ENCODE data around the gene EFHB.
A peak's percentile ranks its signal among the peaks of the same experiment; 100 is the strongest.
"Not testable (repeated sequence)": the region's sequence is repeated elsewhere in the genome, so short reads cannot be mapped to it uniquely, and the experiment has no call there.

The EFHB gene

DNA sequence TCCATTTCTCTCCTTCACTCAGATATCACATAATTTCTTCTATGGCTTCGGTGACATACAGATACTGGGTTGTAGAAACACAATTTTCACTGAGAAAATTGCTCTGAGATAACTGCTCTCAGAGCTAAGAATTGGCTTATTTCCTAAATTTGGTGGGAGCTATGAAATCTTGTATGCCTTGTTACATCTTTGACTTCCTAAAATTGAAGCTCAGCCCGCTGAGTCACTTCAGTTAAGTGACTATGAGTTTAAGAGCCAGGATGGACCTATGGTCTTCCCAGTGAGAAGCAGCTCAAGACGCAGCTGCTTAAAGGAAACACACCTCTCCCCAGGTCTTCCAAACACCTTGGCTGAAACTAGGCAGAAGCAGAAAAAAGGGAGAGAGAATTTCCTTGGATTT lies 56.4 kb downstream of the EFHB start:
- no peak overlapping the region for H2AK5ac ChIP-seq (ENCODE audit: low read length, severe bottlenecking)
- H4K91ac ChIP-seq (ENCODE audit: low read length), result no peak overlapping the region
- H2AFZ ChIP-seq (ENCODE audit: low read depth, low read length), result no peak overlapping the region
- no peak overlapping the region for H2BK5ac ChIP-seq (ENCODE audit: low read depth, low read length, poor library complexity, severe bottlenecking)
- no peak overlapping the region for H3K27ac ChIP-seq (ENCODE audit: low read length, poor library complexity, severe bottlenecking)
- no peaks in the 10 kb centered on the region for H3K27me3 ChIP-seq (ENCODE audit: control insufficient read depth in 1 of 2, insufficient read depth in 1 of 2, low read length in 2 of 2)
- no peaks in the 10 kb centered on the region for H3K9me3 ChIP-seq (ENCODE audit: control insufficient read depth, low read length)
- H3K4me1 ChIP-seq (ENCODE audit: control insufficient read depth, insufficient read depth, low read depth, low read length), result no peaks in the 10 kb centered on the region
- no peaks in the 10 kb centered on the region for H3K36me3 ChIP-seq (ENCODE audit: control insufficient read depth in 1 of 2, insufficient read depth in 2 of 2, low read depth in 1 of 2, low read length in 2 of 2)
- H2BK15ac ChIP-seq (ENCODE audit: low read depth, poor library complexity, severe bottlenecking), result no peak overlapping the region
- H3K14ac ChIP-seq (ENCODE audit: low read length in 2 of 2), result no peak overlapping the region
- H3K4me2 ChIP-seq (ENCODE audit: low read length, poor library complexity, severe bottlenecking), result no peak overlapping the region
- H4K8ac ChIP-seq (ENCODE audit: low read length), result no peak overlapping the region
- WGBS, result 100% methylated on average over 2 of the region's 3 CpGs
- H2BK12ac ChIP-seq (ENCODE audit: low read length in 2 of 2), result no peak overlapping the region
- no peak overlapping the region for H3K4me3 ChIP-seq (ENCODE audit: insufficient read depth in 1 of 2, low read depth in 1 of 2, low read length in 2 of 2)
- H3K4ac ChIP-seq (ENCODE audit: low read depth in 1 of 2, low read length in 2 of 2), result no peak overlapping the region
- H3K18ac ChIP-seq (ENCODE audit: low read depth in 1 of 2, low read length in 2 of 2), result no peak overlapping the region
- H3K9ac ChIP-seq (ENCODE audit: low read length), result no peak overlapping the region
- no peak overlapping the region for H3K23ac ChIP-seq (ENCODE audit: low read length in 2 of 2)
- no peak for DNase-seq
- H2BK120ac ChIP-seq (ENCODE audit: low read depth, low read length), result no peak overlapping the region
- no peaks in the 10 kb centered on the region for H3K79me1 ChIP-seq (replicated peaks; ENCODE audit: low read length, poor library complexity, severe bottlenecking)

DNA sequence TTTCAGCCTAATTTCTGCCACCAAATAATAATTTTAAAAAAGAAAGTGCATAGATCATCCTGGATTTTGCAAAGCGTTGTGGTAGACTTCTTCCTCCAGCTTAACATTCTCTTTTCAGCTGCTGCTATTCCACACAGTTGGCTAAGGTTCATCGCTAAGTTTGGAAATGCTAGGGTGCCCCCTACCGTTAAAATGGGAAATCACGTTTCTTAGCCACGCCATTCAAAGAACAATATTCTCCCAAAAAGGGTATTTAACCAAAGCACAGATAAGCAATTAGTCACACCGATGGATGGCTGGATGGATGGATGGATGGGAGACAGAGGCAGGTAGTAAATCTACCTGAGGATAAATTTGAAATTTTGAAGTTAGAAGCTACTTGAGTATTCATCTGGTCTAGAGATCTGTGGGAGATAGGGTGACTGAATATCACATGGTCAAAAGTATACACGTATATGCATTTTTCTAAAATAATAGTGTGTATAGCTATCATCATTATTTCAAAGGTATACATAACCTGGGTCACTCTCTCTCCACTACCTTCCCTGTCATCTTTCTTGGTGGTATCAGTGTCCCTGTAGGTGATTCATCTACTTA lies 67.2 kb downstream of the EFHB start:
- Histone ChIP-seq H4K8ac (ENCODE audit: low read length) (no peak overlapping the region), H2AK5ac (ENCODE audit: low read length, severe bottlenecking) (no peak overlapping the region), H3K23ac (ENCODE audit: low read length in 2 of 2) (no peak overlapping the region), H2AFZ (ENCODE audit: low read depth, low read length) (no peak overlapping the region), H3K18ac (ENCODE audit: low read depth in 1 of 2, low read length in 2 of 2) (no peak overlapping the region), H3K4me2 (ENCODE audit: low read length, poor library complexity, severe bottlenecking) (no peak overlapping the region), H3K9me3 (ENCODE audit: control insufficient read depth, low read length) (no peaks in the 10 kb centered on the region), H3K27me3 (ENCODE audit: control insufficient read depth in 1 of 2, insufficient read depth in 1 of 2, low read length in 2 of 2) (peaks cover 0 to 7% of the 10 kb centered on the region in 2 experiments), H3K79me1 (replicated peaks; ENCODE audit: low read length, poor library complexity, severe bottlenecking) (no peaks in the 10 kb centered on the region), H3K27ac (ENCODE audit: low read length, poor library complexity, severe bottlenecking) (no peak overlapping the region), H2BK5ac (ENCODE audit: low read depth, low read length, poor library complexity, severe bottlenecking) (no peak overlapping the region), H3K4me1 (ENCODE audit: control insufficient read depth, insufficient read depth, low read depth, low read length) (no peaks in the 10 kb centered on the region), H2BK15ac (ENCODE audit: low read depth, poor library complexity, severe bottlenecking) (no peak overlapping the region), H3K9ac (ENCODE audit: low read length) (no peak overlapping the region), H3K4ac (ENCODE audit: low read depth in 1 of 2, low read length in 2 of 2) (no peak overlapping the region), H2BK12ac (ENCODE audit: low read length in 2 of 2) (no peak overlapping the region), H4K91ac (ENCODE audit: low read length) (no peak overlapping the region), H3K36me3 (ENCODE audit: control insufficient read depth in 1 of 2, insufficient read depth in 2 of 2, low read depth in 1 of 2, low read length in 2 of 2) (no peaks in the 10 kb centered on the region), H3K4me3 (ENCODE audit: insufficient read depth in 1 of 2, low read depth in 1 of 2, low read length in 2 of 2) (no peak overlapping the region), H2BK120ac (ENCODE audit: low read depth, low read length) (no peak overlapping the region), H3K14ac (ENCODE audit: low read length in 2 of 2) (no peak overlapping the region)
- DNase-seq, result peak; percentile 54
- WGBS, result 11% methylated on average over 3 of the region's 7 CpGs

GRCh38 chr3:19855318-19855717 lies 78.7 kb downstream of the EFHB start:
- not testable (repeated sequence) for H3K4me1 ChIP-seq (ENCODE audit: control insufficient read depth, insufficient read depth, low read depth, low read length); H3K79me1 ChIP-seq (replicated peaks; ENCODE audit: low read length, poor library complexity, severe bottlenecking); H2BK15ac ChIP-seq (ENCODE audit: low read depth, poor library complexity, severe bottlenecking); H3K14ac ChIP-seq (ENCODE audit: low read length in 2 of 2); H3K18ac ChIP-seq (ENCODE audit: low read depth in 1 of 2, low read length in 2 of 2); H3K9ac ChIP-seq (ENCODE audit: low read length); H3K4ac ChIP-seq (ENCODE audit: low read depth in 1 of 2, low read length in 2 of 2); H3K4me2 ChIP-seq (ENCODE audit: low read length, poor library complexity, severe bottlenecking); DNase-seq; H3K36me3 ChIP-seq (ENCODE audit: control insufficient read depth in 1 of 2, insufficient read depth in 2 of 2, low read depth in 1 of 2, low read length in 2 of 2); H2BK5ac ChIP-seq (ENCODE audit: low read depth, low read length, poor library complexity, severe bottlenecking); H2AFZ ChIP-seq (ENCODE audit: low read depth, low read length); H3K23ac ChIP-seq (ENCODE audit: low read length in 2 of 2); H3K4me3 ChIP-seq (ENCODE audit: insufficient read depth in 1 of 2, low read depth in 1 of 2, low read length in 2 of 2); H4K91ac ChIP-seq (ENCODE audit: low read length); H4K8ac ChIP-seq (ENCODE audit: low read length); H3K27ac ChIP-seq (ENCODE audit: low read length, poor library complexity, severe bottlenecking); H2AK5ac ChIP-seq (ENCODE audit: low read length, severe bottlenecking); H2BK12ac ChIP-seq (ENCODE audit: low read length in 2 of 2); H3K27me3 ChIP-seq (ENCODE audit: control insufficient read depth in 1 of 2, insufficient read depth in 1 of 2, low read length in 2 of 2); H2BK120ac ChIP-seq (ENCODE audit: low read depth, low read length)
- 58% methylated on average over 12 of the region's 13 CpGs for WGBS
- H3K9me3 ChIP-seq (ENCODE audit: control insufficient read depth, low read length), result peaks cover 11% of the 10 kb centered on the region

DNA sequence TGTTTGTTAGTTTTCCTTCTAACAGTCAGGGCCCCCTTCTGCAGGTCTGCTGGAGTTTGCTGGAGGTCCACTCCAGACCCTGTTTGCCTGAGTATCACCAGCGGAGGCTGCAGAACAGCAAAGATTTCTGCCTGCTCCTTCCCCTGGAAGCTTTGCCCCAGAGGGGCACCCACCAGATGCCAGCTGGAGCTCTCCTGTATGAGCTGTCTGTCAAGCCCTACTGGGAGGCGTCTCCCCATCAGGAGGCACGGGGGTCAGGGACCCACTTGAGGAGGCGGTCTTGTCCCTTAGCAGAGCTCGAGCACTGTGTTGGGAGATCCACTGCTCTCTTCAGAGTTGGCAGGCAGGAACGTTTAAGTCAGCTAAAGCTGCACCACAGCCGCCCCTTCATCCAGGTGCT lies 87.4 kb downstream of the EFHB start:
- not testable (repeated sequence) for H2AK5ac ChIP-seq (ENCODE audit: low read length, severe bottlenecking); H3K27me3 ChIP-seq (ENCODE audit: control insufficient read depth in 1 of 2, insufficient read depth in 1 of 2, low read length in 2 of 2); H3K4me1 ChIP-seq (ENCODE audit: control insufficient read depth, insufficient read depth, low read depth, low read length); H3K79me1 ChIP-seq (replicated peaks; ENCODE audit: low read length, poor library complexity, severe bottlenecking); H4K91ac ChIP-seq (ENCODE audit: low read length); H2BK120ac ChIP-seq (ENCODE audit: low read depth, low read length); H3K4me3 ChIP-seq (ENCODE audit: insufficient read depth in 1 of 2, low read depth in 1 of 2, low read length in 2 of 2); H3K36me3 ChIP-seq (ENCODE audit: control insufficient read depth in 1 of 2, insufficient read depth in 2 of 2, low read depth in 1 of 2, low read length in 2 of 2); H4K8ac ChIP-seq (ENCODE audit: low read length); H3K14ac ChIP-seq (ENCODE audit: low read length in 2 of 2); H3K18ac ChIP-seq (ENCODE audit: low read depth in 1 of 2, low read length in 2 of 2); H3K4ac ChIP-seq (ENCODE audit: low read depth in 1 of 2, low read length in 2 of 2); H2AFZ ChIP-seq (ENCODE audit: low read depth, low read length); H3K4me2 ChIP-seq (ENCODE audit: low read length, poor library complexity, severe bottlenecking); H2BK12ac ChIP-seq (ENCODE audit: low read length in 2 of 2); H3K27ac ChIP-seq (ENCODE audit: low read length, poor library complexity, severe bottlenecking); DNase-seq; H3K9ac ChIP-seq (ENCODE audit: low read length); H2BK5ac ChIP-seq (ENCODE audit: low read depth, low read length, poor library complexity, severe bottlenecking); H2BK15ac ChIP-seq (ENCODE audit: low read depth, poor library complexity, severe bottlenecking); H3K23ac ChIP-seq (ENCODE audit: low read length in 2 of 2)
- peaks cover 15% of the 10 kb centered on the region for H3K9me3 ChIP-seq (ENCODE audit: control insufficient read depth, low read length)
- WGBS, result 63% methylated on average over 7 of the region's 7 CpGs

All from mesenchymal stem cell (in vitro differentiated cells and primary cell).